ENCODE measurements around the gene PPP3CA. TPM values are rescaled to one million over a fixed set of nuclear protein-coding genes. Genes with fewer than 3 reads are reported as not detected.
"Not testable (repeated sequence)": the region's sequence is repeated elsewhere in the genome, so short reads cannot be mapped to it uniquely, and the experiment has no call there.

The PPP3CA gene
- total RNA-seq, 1 donor = 64.4 TPM

DNA sequence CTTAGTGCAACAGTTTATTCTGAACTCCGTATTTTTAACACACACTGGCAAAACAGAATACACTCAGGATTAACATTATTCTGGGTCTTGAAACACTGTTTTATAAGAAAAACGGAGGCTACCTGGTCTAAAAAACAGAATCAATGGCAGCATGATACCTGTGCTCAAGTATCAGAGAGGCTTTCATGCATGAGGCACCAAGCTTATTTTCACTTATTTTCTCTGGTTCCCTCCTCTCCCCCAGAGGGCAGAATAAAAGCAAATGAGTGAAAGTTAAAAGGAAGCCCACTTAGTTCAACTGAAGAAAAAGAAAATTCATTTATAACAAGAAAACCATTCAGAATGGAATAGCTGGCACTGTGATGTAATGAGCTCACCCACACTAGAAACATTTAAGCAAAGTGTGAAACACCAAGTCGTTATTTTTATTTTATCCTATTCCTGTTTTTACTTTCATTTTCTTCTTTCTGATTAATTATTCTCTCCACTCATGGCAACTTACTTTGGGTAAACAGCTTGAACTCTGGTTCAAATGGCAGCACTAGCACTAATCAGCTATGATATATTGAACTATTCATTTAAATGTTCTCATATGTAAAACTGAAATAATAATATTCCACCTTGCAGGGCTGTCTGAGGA lies 211.8 kb downstream of the PPP3CA start:
- H3K4me3 ChIP-seq (ENCODE audit: low read depth, low read length) = no peak overlapping the region
- TF ChIP-seq CTCF (IDR thresholded peaks at IDR 0.05; ENCODE audit: insufficient read depth, low read length) = no peak
- no peak for DNase-seq (ENCODE audit: low read depth)

DNA sequence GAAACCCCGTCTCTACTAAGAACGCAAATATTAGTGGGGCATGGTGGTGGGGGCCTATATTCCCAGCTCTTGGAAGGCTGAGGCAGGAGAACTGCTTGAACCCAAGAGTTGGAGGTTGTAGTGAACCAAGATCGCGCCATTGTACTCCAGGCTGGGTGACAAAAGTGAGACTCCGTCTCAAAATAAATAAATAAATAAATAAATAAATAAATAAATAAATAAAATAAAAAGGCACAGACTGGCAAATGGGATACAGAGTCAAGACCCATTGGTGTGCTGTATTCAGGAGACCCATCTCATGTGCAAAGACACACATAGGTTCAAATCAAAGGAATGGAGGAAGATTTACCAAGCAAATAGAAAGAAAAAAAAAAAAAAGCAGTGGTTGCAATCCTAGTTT lies 216.3 kb downstream of the PPP3CA start:
- DNase-seq (ENCODE audit: low read depth); H3K4me3 ChIP-seq (ENCODE audit: low read depth, low read length): not testable (repeated sequence)

DNA sequence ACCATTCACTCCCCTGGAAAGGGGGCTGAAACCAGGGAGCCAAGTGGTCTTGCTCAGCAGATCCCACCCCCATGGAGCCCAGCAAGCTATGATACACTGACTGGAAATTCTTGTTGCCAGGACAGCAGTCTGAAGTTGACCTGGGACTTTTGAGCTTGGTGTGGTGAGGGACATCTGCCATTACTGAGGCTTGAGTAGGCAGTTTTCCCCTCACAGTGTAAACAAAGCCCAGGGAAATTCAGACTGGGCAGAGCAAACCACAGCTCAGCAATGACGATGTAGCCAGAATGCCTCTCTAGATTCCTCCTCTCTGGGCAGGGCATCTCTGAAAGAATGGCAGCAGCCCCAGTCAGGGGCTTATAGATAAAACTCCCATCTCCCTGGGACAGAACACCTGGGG lies 218.4 kb downstream of the PPP3CA start:
- H3K4me3 ChIP-seq (ENCODE audit: low read depth, low read length); DNase-seq (ENCODE audit: low read depth): not testable (repeated sequence)

DNA sequence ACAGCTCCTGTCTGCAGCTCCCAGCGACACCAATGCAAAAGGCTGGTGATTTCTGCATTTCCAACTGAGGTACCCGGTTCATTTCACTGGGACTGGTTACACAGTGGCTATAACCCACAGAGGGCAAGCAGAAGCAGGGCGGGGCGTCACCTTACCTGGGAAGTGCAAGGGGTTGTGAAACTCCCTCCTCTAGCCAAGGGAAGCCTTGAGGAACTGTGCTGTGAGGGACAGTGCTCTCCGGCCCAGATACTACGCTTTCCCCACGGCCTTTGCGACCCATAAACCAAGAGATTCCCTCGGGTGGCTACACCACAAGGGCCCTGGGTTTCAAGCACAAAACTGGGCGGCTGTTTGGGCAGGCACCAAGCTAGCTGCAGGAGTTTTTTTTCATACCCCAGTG lies 218.9 kb downstream of the PPP3CA start:
- no peak for DNase-seq (ENCODE audit: low read depth)
- no peak for TF ChIP-seq CTCF (IDR thresholded peaks at IDR 0.05; ENCODE audit: insufficient read depth, low read length)
- no peak overlapping the region for H3K4me3 ChIP-seq (ENCODE audit: low read depth, low read length)

DNA sequence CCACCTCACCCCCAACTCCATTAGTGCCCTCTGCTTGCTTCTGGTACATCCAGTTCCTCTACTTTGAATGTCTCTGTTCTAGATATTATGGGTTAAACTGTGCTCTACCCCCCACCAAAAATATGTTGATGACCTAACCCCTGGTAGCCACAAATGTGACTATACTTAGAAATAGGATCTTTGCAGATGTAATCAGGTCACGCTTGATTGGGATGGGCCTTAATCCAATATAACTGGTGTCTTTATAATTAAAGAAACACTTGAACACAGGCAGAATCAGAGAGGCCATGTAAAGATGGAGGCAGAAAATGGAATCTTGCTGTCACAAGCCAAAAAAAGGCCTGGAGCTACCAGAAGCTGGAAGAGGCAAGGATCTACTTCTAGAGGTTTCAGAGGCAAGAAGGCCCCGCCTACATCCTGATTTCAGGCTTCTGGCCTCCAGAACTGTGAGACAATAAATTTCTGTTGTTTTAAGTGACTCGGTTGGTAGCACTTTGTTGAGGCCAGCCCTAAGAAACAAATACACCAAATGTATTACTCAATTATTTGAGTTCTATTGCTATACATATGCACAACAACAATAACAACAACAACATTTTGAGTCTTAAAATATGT lies 220.0 kb downstream of the PPP3CA start:
- DNase-seq (ENCODE audit: low read depth) = no peak
- H3K4me3 ChIP-seq (ENCODE audit: low read depth, low read length) = no peak overlapping the region
- TF ChIP-seq CTCF (IDR thresholded peaks at IDR 0.05; ENCODE audit: insufficient read depth, low read length) = no peak

DNA sequence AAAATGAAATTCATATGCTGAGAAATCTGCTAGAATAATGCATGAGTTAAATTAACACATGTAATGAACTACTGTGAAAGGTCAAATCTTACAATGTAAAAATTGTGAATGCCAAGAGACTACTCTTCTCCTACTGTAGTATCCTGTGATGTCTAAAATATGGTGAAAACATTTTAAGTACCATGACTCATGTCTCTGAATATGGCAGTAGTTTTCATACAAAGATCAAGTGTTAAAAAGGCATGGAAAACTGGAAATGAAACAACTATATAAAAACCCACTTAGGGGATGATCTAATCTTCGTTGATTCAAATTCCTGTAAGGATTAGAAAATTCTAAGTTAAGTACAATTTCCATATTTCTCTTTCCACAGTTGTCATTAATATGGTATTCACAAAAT lies 221.3 kb downstream of the PPP3CA start:
- H3K4me3 ChIP-seq (ENCODE audit: low read depth, low read length) = no peak overlapping the region
- TF ChIP-seq CTCF (IDR thresholded peaks at IDR 0.05; ENCODE audit: insufficient read depth, low read length) = no peak
- peak; percentile 32 for DNase-seq (ENCODE audit: low read depth)

DNA sequence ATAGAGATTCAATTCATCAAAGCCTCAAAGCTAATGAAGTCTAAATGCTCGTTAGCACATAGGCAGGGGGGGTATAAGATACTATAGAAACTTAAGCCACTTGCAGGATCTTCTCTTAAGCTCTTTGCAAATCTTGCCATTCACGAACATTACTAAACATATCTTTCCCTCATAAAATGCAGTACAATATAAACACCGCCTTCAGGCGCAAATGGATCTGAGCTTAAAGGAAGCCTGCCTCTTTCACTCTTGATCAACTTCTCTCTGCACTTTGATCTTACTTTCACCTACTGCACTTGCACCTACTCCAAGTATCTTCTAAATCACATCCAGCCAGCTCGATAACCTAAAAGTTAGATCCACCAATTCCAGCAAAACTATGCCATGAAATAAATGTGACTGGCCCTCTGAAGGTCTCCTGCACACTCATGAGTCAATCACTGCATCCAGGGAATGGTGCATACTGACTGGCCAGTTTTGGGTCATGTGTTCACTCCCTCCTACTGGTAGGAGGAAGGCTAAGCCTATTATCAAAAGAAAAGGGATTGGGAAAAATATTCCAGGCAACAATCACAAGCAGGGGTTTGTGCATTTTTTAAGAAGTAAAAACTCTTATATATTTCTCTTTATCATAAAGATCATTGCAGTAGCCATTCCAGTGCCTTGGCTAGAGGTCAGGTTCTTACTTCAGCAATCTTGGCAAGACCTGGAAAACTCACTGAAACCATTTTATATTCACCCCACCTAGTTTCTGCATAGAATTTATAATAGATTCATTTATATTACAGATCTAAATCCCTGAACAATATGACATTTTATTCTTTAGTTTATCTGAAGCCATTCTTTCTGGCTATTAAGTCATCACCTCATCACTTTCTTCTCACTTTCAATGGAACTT lies 222.0 kb downstream of the PPP3CA start:
- TF ChIP-seq CTCF (IDR thresholded peaks at IDR 0.05; ENCODE audit: insufficient read depth, low read length) = no peak
- peak; percentile 34 for DNase-seq (ENCODE audit: low read depth)
- H3K4me3 ChIP-seq (ENCODE audit: low read depth, low read length) = no peak overlapping the region

Measured in fibroblast of the aortic adventitia (primary cell).